GM12873 (cell line): ENCODE results near the gene PSMB11.

Experiments used
- CTCF ChIP-seq: IDR thresholded peaks from 2 replicates; pipeline ENCODE4 v1.5.1; 2012; ENCODE audit warnings: low read depth, mild to moderate bottlenecking, moderate library complexity, low read length, control low read depth; ENCODE audit not compliant: insufficient read depth; ENCODE audit errors: missing control alignments

Gene PSMB11

GRCh38 chr14:23020143-23021128, 21.6 kb upstream of the PSMB11 start:
- TF ChIP-seq CTCF = no peak

GRCh38 chr14:23021434-23021833, 20.6 kb upstream of the PSMB11 start:
- no peak for TF ChIP-seq CTCF

- TF ChIP-seq CTCF = no peak
Measured at GRCh38 chr14:23021889-23022442, 20.0 kb upstream of the PSMB11 start.

GRCh38 chr14:23023022-23023794, 18.8 kb upstream of the PSMB11 start:
- no peak for TF ChIP-seq CTCF

- no peak for TF ChIP-seq CTCF
Measured at GRCh38 chr14:23023795-23024152, 18.2 kb upstream of the PSMB11 start.

GRCh38 chr14:23024612-23025075, 17.4 kb upstream of the PSMB11 start:
- TF ChIP-seq CTCF = no peak
